Measurements from ENCODE around the gene FAM187B. TPM values are rescaled to one million over a fixed set of nuclear protein-coding genes. Genes with fewer than 3 reads are reported as not detected.

FAM187B gene
- not detected in 2 replicates for total RNA-seq

DNA sequence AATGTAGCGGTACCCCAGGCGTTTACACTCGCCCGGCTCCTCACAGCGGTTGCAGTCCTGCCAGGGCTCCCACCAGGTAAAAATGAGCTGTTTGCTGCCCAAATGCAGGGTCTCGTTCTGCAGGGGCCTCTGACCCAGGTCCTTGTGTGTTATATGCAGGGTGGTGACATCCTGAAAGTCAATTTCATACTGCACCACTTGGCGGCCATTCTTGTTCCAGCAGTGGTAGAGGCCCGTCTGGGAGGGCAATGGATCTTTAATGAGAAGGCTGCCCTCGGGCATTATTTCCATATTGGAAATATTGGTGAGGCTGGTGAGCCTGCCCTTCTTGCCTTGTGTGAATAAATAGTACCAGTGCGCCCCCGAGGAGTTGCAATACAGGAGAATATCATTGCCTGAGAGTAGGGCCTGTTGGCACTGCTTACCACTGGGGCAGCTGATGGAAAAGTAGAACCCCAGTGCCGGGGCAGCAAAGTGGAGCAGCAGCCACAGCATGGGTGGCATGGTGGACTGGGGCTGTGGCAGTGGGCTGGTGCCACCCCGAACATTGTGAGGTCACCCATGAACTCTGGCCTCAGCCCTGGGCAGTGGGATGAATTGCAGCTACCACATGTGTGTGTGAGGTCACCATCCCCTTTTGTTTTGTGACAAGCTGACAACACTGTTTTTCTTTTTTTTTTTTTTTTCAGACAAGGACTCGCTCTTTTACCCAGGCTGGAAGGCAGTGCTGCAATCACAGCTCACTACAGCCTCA, at the start of gene FAM187B:
FAM187B (minus strand) TSS at position 563 of the 754 bp plus-strand sequence; CDS start at position 504, 59 bp downstream.

DNA sequence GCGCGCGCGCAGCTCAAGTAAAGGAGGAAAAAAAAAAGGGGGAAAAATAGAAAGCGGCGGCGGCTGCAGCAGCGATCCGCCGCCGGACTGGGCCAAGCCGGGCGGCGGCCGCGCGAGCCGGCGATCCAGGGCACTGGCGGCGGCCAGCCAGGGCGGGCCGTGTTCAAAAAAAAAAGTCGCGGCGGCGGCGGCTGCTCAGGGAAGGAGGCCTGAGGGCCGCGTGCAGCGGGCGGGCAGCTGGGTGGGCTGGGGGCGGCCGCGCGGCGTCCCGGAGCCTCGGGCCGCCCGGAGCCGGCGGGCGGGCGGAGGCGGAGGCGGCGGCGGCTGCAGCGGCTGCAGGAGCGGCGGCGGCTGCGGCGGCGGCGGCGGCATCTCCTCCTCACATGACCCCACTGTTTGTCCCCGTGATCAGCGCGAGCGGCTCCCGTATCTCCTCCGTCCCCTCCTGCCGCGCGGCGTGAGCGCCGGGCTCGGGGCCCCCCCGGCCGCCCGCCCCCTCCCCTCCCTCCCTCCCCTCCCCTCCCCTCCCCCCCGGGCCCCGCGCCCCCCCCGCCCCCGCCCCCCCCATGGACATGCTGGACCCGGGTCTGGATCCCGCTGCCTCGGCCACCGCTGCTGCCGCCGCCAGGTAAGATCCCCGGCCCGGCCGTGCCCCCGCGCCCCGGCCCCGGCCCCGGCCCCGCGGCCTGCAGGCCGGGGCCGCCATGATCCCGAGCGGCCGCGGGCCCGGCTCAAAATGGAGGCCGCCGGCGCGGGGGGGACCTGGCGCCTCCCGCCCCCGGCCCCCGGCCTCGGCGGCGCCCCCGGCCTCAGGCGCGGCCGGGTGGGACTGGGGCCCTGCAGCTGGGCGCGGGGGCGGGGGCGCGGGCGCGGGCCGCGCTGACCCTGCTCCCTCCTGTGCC, 40.2 kb upstream of the FAM187B start, which contains the start of gene USF2:
USF2 (plus strand) TSS at position 427 of the 902 bp plus-strand sequence; CDS start at position 567, 140 bp downstream.

DNA sequence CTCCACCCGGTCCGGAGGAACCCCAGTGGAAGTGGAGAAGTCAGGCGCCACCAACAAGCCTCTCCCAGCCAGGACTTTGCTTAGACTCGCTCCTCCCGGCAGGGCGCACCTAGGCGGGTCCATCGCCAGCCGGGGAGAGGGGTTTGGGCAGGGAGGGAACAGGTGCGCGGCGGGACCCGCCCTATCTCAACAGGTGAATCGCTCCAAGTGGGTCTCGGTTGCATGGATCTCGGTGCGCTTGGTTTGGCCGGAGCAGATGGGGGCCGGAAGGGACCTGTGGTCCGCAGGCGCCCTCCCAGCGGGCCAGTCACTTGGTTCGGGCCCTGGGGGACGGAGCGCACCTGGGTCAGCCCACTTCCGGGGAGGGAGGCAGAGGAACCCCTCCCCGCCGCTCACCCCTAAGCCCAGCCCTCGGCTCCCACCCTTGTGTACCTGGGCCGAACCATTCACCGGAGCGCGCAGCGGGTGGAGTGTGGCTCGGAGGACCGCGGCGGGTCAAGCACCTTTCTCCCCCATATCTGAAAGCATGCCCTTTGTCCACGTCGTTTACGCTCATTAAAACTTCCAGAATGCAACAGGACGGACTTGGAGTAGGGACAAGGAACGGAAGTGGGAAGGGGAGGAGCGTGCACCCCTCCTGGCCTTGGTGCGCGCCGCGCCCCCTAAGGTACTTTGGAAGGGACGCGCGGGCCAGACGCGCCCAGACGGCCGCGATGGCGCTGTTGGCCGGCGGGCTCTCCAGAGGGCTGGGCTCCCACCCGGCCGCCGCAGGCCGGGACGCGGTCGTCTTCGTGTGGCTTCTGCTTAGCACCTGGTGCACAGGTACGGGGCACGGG, 20.0 kb upstream of the FAM187B start, which contains the start of gene LSR:
LSR (plus strand) TSS at position 693 of the 836 bp plus-strand sequence; CDS start at position 714, 21 bp downstream.

Other genes with a start within 250 kb of the FAM187B start
- 27.6 and 31.9 TPM in 2 replicates for gene GRAMD1A, start 228.4 kb downstream of the FAM187B start, total RNA-seq
- gene SCN1B, start 198.3 kb downstream of the FAM187B start, total RNA-seq, result 8.8 and 12.2 TPM in 2 replicates
- under 0.01 and 0.09 TPM in 2 replicates for gene HPN, start 187.0 kb downstream of the FAM187B start, total RNA-seq
- gene FXYD3, start 112.9 kb downstream of the FAM187B start, total RNA-seq, result not detected in 2 replicates
- gene LGI4, start 93.7 kb downstream of the FAM187B start, total RNA-seq, result not detected in 2 replicates
- gene FXYD1, start 89.9 kb downstream of the FAM187B start, total RNA-seq, result not detected in 2 replicates
- gene FXYD7, start 85.5 kb downstream of the FAM187B start, total RNA-seq, result not detected in 2 replicates
- 22.2 and 27.3 TPM in 2 replicates for gene FXYD5, start 74.0 kb downstream of the FAM187B start, total RNA-seq
- 0.34 and 3.5 TPM in 2 replicates for gene LSR, start 20.3 kb upstream of the FAM187B start, total RNA-seq
- gene USF2, start 40.2 kb upstream of the FAM187B start, total RNA-seq, result 35.2 and 43.8 TPM in 2 replicates
- 0.17 and 0.22 TPM in 2 replicates for gene HAMP, start 53.8 kb upstream of the FAM187B start, total RNA-seq
- not detected in 2 replicates for gene MAG, start 63.4 kb upstream of the FAM187B start, total RNA-seq
- 0.11 and 0.26 TPM in 2 replicates for gene CD22, start 100.4 kb upstream of the FAM187B start, total RNA-seq
- gene FFAR1, start 119.2 kb upstream of the FAM187B start, total RNA-seq, result not detected in 2 replicates
- not detected in 2 replicates for gene FFAR3, start 129.7 kb upstream of the FAM187B start, total RNA-seq
- gene GPR42, start 142.3 kb upstream of the FAM187B start, total RNA-seq, result not detected in 2 replicates
- not detected in 2 replicates for gene FFAR2, start 219.5 kb upstream of the FAM187B start, total RNA-seq